ENCODE measurements around the gene PHLDB3. TPM values are rescaled to one million over a fixed set of nuclear protein-coding genes. Genes with fewer than 3 reads are reported as not detected.

The PHLDB3 gene
- total RNA-seq, 2 donors from 2014 or later, result 7.7 to 13.5 TPM

DNA sequence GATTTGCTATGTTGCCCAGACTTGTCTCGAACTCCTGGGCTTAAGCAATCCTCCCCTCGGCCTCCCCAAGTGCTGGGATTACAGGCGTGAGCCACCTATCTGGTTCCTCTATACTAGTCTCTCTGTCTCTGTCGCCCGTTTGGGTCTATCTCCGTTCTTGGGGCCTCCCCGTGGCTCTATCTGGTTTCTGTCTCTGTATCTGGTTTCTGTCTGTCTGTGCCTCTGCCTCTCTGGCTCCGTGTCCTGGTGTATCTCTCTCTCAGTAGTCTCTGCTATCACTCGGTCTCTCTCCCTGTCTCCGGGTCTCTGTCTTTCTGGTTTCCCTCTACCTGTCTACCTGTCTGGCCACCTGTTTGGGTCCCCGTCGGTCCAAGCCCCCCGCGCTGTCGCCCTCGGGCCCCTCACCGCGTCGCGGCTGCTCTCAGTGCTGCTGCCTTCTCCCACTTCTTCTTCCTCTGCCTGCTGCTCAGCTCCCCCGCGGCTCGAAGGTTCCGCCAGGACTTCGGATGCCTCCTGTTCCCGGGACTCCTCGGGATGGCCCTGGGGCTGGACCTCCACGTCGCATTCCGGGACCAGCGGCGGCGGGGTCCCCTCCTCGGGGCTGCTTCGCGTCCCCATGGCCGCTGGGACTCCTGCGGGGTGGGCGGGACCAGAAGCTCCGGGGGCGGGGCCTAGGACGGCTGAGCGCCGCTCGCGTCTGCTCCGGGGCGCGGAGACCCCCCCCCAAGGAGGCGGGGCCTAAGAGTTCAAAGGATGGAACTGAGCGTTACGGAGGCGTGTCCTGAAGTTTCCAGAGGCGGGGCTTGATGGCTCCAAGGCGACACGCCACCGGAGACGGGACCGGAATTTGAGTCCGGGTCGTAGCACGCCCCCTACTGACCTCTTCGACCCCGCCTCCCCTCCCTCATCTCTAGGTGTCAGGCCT is 783 bp downstream of the PHLDB3 start:
- Histone ChIP-seq H3K9me3 (ENCODE audit: control insufficient read depth, low read length) (no peaks in the 10 kb centered on the region), H3K9ac (ENCODE audit: extremely low read depth, low read length, poor library complexity, severe bottlenecking) (peak overlapping the region; percentile 73), H3K4me1 (ENCODE audit: control insufficient read depth, insufficient read depth, low read length) (no peaks in the 10 kb centered on the region), H3K27me3 (ENCODE audit: control insufficient read depth, insufficient read depth, low read length, poor library complexity, severe bottlenecking) (no peaks in the 10 kb centered on the region), H3K27ac (ENCODE audit: low read depth, low read length) (no peak overlapping the region), H3K36me3 (ENCODE audit: control insufficient read depth, insufficient read depth, low read length) (peaks cover 3% of the 10 kb centered on the region), H3K4me3 (ENCODE audit: low read length) (peak overlapping the region; percentile 86)
- Mint-ChIP-seq H3K4me1 (peaks cover 3% of the 10 kb centered on the region), H3K27ac (peak overlapping the region; percentile 92), H3K9me3 (no peaks in the 10 kb centered on the region), H3K36me3 (ENCODE audit: low read depth) (peaks cover 10% of the 10 kb centered on the region), H3K4me3 (peak overlapping the region; percentile 79), H3K27me3 (ENCODE audit: insufficient read depth) (peaks cover 37% of the 10 kb centered on the region)
- DNase-seq, result peak; percentile 99
- TF ChIP-seq, protein P1, sequence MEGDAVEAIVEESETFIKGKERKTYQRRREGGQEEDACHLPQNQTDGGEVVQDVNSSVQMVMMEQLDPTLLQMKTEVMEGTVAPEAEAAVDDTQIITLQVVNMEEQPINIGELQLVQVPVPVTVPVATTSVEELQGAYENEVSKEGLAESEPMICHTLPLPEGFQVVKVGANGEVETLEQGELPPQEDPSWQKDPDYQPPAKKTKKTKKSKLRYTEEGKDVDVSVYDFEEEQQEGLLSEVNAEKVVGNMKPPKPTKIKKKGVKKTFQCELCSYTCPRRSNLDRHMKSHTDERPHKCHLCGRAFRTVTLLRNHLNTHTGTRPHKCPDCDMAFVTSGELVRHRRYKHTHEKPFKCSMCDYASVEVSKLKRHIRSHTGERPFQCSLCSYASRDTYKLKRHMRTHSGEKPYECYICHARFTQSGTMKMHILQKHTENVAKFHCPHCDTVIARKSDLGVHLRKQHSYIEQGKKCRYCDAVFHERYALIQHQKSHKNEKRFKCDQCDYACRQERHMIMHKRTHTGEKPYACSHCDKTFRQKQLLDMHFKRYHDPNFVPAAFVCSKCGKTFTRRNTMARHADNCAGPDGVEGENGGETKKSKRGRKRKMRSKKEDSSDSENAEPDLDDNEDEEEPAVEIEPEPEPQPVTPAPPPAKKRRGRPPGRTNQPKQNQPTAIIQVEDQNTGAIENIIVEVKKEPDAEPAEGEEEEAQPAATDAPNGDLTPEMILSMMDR (conservative IDR thresholded peaks at IDR 0.05), result peak; percentile 63
- WGBS, 2 experiments (ENCODE audit: insufficient coverage in 1 of 2, insufficient read length in 1 of 2), result 5 to 11% methylated on average over 28 to 64 of the region's 64 CpGs

DNA sequence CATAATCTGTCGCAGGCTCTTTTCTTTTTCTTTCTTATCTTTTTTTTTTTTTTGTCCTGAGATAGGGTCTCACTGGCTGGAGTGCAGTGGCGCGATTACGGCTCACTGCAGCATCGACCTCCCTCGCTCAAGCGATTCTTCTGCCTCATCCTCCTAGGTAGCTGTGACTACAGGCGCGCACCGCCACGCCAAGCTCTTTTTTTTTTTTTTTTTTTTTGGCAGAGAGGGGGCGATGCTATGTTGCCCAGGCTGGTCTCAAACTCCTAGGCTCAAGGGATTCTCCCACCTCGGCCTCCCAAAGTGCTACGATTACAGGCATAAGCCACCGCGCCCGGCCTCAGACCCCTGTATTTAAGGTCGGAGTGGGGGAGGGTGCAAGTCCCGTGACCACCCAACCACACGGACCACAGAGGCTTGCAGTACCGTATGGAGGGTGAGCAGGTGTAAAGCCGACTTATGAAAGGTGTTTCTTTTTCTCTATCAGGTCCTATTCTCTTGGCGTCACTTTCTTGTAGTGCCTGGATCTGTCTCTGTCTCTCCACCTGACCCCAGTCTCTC is 2.0 kb downstream of the PHLDB3 start:
- no peak overlapping the region for H3K27ac Mint-ChIP-seq
- H3K4me3 ChIP-seq (ENCODE audit: low read length), result no peak overlapping the region
- peaks cover 3% of the 10 kb centered on the region for H3K4me1 Mint-ChIP-seq

DNA sequence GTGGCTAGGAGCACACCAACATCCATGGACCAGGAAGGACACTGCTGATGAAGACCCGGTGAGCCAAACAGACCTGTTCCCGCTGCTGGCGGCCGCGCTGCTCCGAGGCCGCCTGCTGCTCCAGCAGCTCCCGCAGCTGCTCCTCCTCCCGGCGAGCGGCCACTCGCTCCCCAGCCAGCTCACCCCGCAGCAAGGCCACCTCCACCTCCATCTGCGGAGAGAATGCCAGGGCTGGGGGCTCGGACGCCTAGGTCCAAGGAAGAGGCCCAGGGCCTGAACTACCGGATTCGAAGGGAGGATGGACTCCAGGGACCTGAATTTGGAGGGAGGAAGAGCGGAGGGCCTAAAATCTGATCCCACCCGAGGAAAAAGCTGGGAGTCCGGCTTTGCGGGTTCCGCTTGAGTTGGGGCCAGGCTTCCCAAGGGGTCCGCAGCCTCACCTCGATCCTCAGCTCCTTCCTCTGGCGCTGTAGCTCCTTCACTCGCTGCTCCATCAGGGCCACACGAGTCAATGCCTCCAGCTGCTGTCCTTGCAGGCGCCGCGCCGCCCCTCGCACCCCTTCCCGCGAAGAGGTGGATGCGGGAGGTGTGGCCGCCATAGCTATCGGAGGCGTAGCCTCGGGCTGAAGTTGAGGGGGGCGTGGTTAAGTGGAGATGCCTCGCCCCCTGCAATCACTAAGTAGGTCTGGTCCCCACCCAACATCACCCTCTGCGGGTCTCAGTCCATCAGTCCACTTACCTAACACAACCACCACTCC is 2.7 kb downstream of the PHLDB3 start:
- peaks cover 37% of the 10 kb centered on the region for H3K27me3 Mint-ChIP-seq (ENCODE audit: insufficient read depth)
- no peaks in the 10 kb centered on the region for H3K9me3 Mint-ChIP-seq
- Histone ChIP-seq H3K27me3 (ENCODE audit: control insufficient read depth, insufficient read depth, low read length, poor library complexity, severe bottlenecking) (no peaks in the 10 kb centered on the region), H3K9me3 (ENCODE audit: control insufficient read depth, low read length) (no peaks in the 10 kb centered on the region), H3K9ac (ENCODE audit: extremely low read depth, low read length, poor library complexity, severe bottlenecking) (no peak overlapping the region), H3K4me1 (ENCODE audit: control insufficient read depth, insufficient read depth, low read length) (no peaks in the 10 kb centered on the region), H3K36me3 (ENCODE audit: control insufficient read depth, insufficient read depth, low read length) (no peaks in the 10 kb centered on the region), H3K4me3 (ENCODE audit: low read length) (no peak overlapping the region), H3K27ac (ENCODE audit: low read depth, low read length) (no peak overlapping the region)
- no peak overlapping the region for H3K27ac Mint-ChIP-seq
- peak overlapping the region; percentile 24 for H3K4me3 Mint-ChIP-seq
- H3K4me1 Mint-ChIP-seq, result peaks cover 3% of the 10 kb centered on the region
- peak; percentile 87 for DNase-seq
- WGBS, 2 experiments (ENCODE audit: insufficient coverage in 1 of 2, insufficient read length in 1 of 2), result 87 to 96% methylated on average over 29 to 43 of the region's 43 CpGs
- TF ChIP-seq, protein P1 (conservative IDR thresholded peaks at IDR 0.05), result no peak
- H3K36me3 Mint-ChIP-seq (ENCODE audit: low read depth), result peaks cover 7% of the 10 kb centered on the region

More for the DNA sequence above, 2.0 kb downstream of the PHLDB3 start:
- 95 to 96% methylated on average over 16 to 23 of the region's 23 CpGs for WGBS, 2 experiments (ENCODE audit: insufficient coverage in 1 of 2, insufficient read length in 1 of 2)
- Histone ChIP-seq H3K9me3 (ENCODE audit: control insufficient read depth, low read length) (no peaks in the 10 kb centered on the region), H3K9ac (ENCODE audit: extremely low read depth, low read length, poor library complexity, severe bottlenecking) (no peak overlapping the region), H3K4me1 (ENCODE audit: control insufficient read depth, insufficient read depth, low read length) (no peaks in the 10 kb centered on the region), H3K27ac (ENCODE audit: low read depth, low read length) (no peak overlapping the region), H3K36me3 (ENCODE audit: control insufficient read depth, insufficient read depth, low read length) (no peaks in the 10 kb centered on the region), H3K27me3 (ENCODE audit: control insufficient read depth, insufficient read depth, low read length, poor library complexity, severe bottlenecking) (no peaks in the 10 kb centered on the region)
- Mint-ChIP-seq H3K36me3 (ENCODE audit: low read depth) (peaks cover 7% of the 10 kb centered on the region), H3K27me3 (ENCODE audit: insufficient read depth) (peaks cover 37% of the 10 kb centered on the region), H3K4me3 (peak overlapping the region; percentile 24), H3K9me3 (no peaks in the 10 kb centered on the region)
- DNase-seq, result peak; percentile 54
- TF ChIP-seq, protein P1 (conservative IDR thresholded peaks at IDR 0.05), result no peak

All from endodermal cell (in vitro differentiated cells).